Ascending aorta (tissue), 2 donors: ENCODE data around the gene MRPL54. TPM values are rescaled to one million over a fixed set of nuclear protein-coding genes. Genes with fewer than 3 reads are reported as not detected.

Experiments
- DNase-seq, 2 donors: peaks; one replicate each; pipeline ENCODE4 v3.0.0-alpha.2; 2019; ENCODE audit warnings: low spot score in 2 of 2
- H3K27ac ChIP-seq, 2 donors: fragments of 200-600 bp; sonication (generic); one replicate each; pipeline ENCODE4 v1.5.1; 2016 to 2017; ENCODE audit warnings: mild to moderate bottlenecking in 1 of 2
- H3K27me3 ChIP-seq: fragments of 200-600 bp; sonication (generic); one replicate; pipeline ENCODE4 v1.5.1; 2017
- H3K36me3 ChIP-seq, 2 donors: fragments of 200-600 bp; sonication (generic); one replicate each; pipeline ENCODE4 v1.5.1; 2016
- H3K4me1 ChIP-seq, 2 donors: fragments of 200-600 bp; sonication (generic); one replicate each; pipeline ENCODE4 v1.5.1; 2016 to 2017; ENCODE audit warnings: mild to moderate bottlenecking in 1 of 2
- H3K4me3 ChIP-seq, 2 donors: fragments of 200-600 bp; sonication (generic); one replicate each; pipeline ENCODE4 v1.5.1; 2016 to 2017; ENCODE audit warnings: mild to moderate bottlenecking in 1 of 2
- H3K9me3 ChIP-seq, 2 donors: fragments of 200-600 bp; sonication (generic); one replicate each; pipeline ENCODE4 v1.5.1; 2016
- CTCF ChIP-seq, 3 experiments: fragments of 200-600 bp in 2 of 3; fragments of 450-650 bp in 1 of 3; sonication (generic) in 2 of 3; IDR thresholded peaks; one replicate each; pipeline ENCODE4 v1.5.1; 2016 to 2019; ENCODE audit warnings: antibody characterized with exemption in 3 of 3, mild to moderate bottlenecking in 1 of 3, moderate library complexity in 1 of 3
- intact Hi-C: fragments of 100-400 bp; cut with DNase I; formaldehyde crosslinking; loops from one replicate; pipeline ENCODE4 v1.15.1; 2023
- total RNA-seq: library from RNA; depleted of rRNA; stranded (reverse); fragments of >200 nt; gene quantifications from one replicate; pipeline ENCODE4 v1.1.0, GENCODE V29; 2016

The MRPL54 gene
- total RNA-seq, 1 donor from 2014 or later, result 34.9 TPM

- Histone ChIP-seq H3K9me3 (no peaks in the 10 kb centered on the region), H3K36me3 (no peaks in the 10 kb centered on the region), H3K4me1 (no peaks in the 10 kb centered on the region), H3K4me3 (no peak overlapping the region), H3K27me3 (no peaks in the 10 kb centered on the region), H3K27ac (no peak overlapping the region)
- intact Hi-C loops, result no loop called here
- DNase-seq, result no peak
- no peak for TF ChIP-seq CTCF (IDR thresholded peaks at IDR 0.05)
These were observed 26.3 kb upstream of the MRPL54 start for GRCh38 chr19:3736106-3736724.

- intact Hi-C loops, result no loop called here
- Histone ChIP-seq H3K27me3 (no peaks in the 10 kb centered on the region), H3K4me1 (no peaks in the 10 kb centered on the region), H3K9me3 (no peaks in the 10 kb centered on the region), H3K4me3 (no peak overlapping the region), H3K36me3 (no peaks in the 10 kb centered on the region), H3K27ac (no peak overlapping the region)
- DNase-seq, result no peak
- TF ChIP-seq CTCF (IDR thresholded peaks at IDR 0.05), result no peak
These were observed 24.8 kb upstream of the MRPL54 start for GRCh38 chr19:3737487-3738205.

- no peaks in the 10 kb centered on the region for H3K4me1 ChIP-seq
- DNase-seq, result no peak
- intact Hi-C loops, result no loop called here
- no peaks in the 10 kb centered on the region for H3K27me3 ChIP-seq
- TF ChIP-seq CTCF (IDR thresholded peaks at IDR 0.05), result no peak
- H3K4me3 ChIP-seq, result no peak overlapping the region
- H3K27ac ChIP-seq, result no peak overlapping the region
- H3K9me3 ChIP-seq, result no peaks in the 10 kb centered on the region
- no peaks in the 10 kb centered on the region for H3K36me3 ChIP-seq
These were observed 23.8 kb upstream of the MRPL54 start for GRCh38 chr19:3738477-3739220.

- intact Hi-C loops, result no loop called here
- no peak for TF ChIP-seq CTCF (IDR thresholded peaks at IDR 0.05)
- no peak overlapping the region for H3K4me3 ChIP-seq
- DNase-seq, result no peak
- no peaks in the 10 kb centered on the region for H3K9me3 ChIP-seq
- no peaks in the 10 kb centered on the region for H3K4me1 ChIP-seq
- H3K27me3 ChIP-seq, result no peaks in the 10 kb centered on the region
- H3K27ac ChIP-seq, result no peak overlapping the region
- no peaks in the 10 kb centered on the region for H3K36me3 ChIP-seq
These were observed 22.1 kb upstream of the MRPL54 start for GRCh38 chr19:3740431-3740830.

- no peak for DNase-seq
- no peak overlapping the region for H3K4me3 ChIP-seq
- H3K9me3 ChIP-seq, result no peaks in the 10 kb centered on the region
- H3K36me3 ChIP-seq, result no peaks in the 10 kb centered on the region
- no peak overlapping the region for H3K27ac ChIP-seq
- H3K4me1 ChIP-seq, result no peaks in the 10 kb centered on the region
- H3K27me3 ChIP-seq, result no peaks in the 10 kb centered on the region
- TF ChIP-seq CTCF (IDR thresholded peaks at IDR 0.05), result no peak
- intact Hi-C loops, result no loop called here
These were observed 19.0 kb upstream of the MRPL54 start for GRCh38 chr19:3743486-3743885.
